Ishikawa (cell line): ENCODE measurements around the gene HOXA3.

Experiments used
- CEBPB ChIP-seq: IDR thresholded peaks from 2 replicates; pipeline ENCODE4 v1.6.1; 2012
- NFIC ChIP-seq: IDR thresholded peaks from 2 replicates; pipeline ENCODE4 v1.6.1; 2012
- RAD21 ChIP-seq: IDR thresholded peaks from 2 replicates; pipeline ENCODE4 v1.6.1; 2012; ENCODE audit warnings: low read depth
- TAF1 ChIP-seq: IDR thresholded peaks from 2 replicates; pipeline ENCODE4 v1.6.1; 2012; ENCODE audit warnings: low read depth, mild to moderate bottlenecking

DNA sequence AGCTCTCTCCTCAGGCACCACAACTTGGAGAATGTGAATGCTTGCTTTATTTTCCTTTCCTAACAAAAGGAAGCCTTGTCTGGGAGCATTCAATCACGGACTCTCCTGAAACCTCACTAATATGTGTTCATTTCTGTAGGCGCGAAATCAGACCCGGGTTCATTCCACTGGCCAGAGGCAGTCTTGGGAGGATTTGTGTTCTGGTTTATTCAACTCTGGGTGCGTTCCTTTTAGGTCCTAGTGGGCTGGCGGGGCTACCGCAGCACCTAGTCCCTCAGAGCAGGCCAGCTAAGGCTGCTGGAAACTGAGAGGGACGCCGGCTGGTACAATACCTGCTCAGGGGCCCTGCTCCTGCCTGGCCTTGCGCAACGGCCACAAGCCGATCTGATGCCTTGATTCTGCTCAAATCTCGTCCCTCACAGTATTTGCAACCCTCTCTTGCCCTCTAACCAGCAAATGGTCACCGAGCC, 29.3 kb downstream of the HOXA3 start:
- TF ChIP-seq TAF1 (no peak), NFIC (no peak), CEBPB (no peak), RAD21 (no peak)
